SK-N-SH (cell line): ENCODE measurements around the gene DNASE1L2. TPM values are rescaled to one million over a fixed set of nuclear protein-coding genes. Genes with fewer than 3 reads are reported as not detected.
"Not testable (repeated sequence)": the region's sequence is repeated elsewhere in the genome, so short reads cannot be mapped to it uniquely, and the experiment has no call there.

ENCODE experiments used
- CTCF ChIA-PET: fragments of 300-600, 350-600 bp; formaldehyde crosslinking; extraction: SDS; loops from one replicate; lab custom pipeline; 2021; lab: Yijun Ruan, JAX
- POLR2A ChIA-PET: fragments of 350-600 bp; sonication (Branson Sonifier 250); formaldehyde crosslinking; extraction: SDS; loops from one replicate; lab custom pipeline; 2020; ENCODE audit warnings: antibody characterized with exemption, inconsistent platforms; lab: Yijun Ruan, JAX
- DNase-seq: peaks from one replicate; pipeline ENCODE4 v3.0.0; 2012
- H2AFZ ChIP-seq: fragments of 200-600 bp; sonication (generic); 2 replicates; pipeline ENCODE4 v1.8.1; 2016; ENCODE audit warnings: antibody characterized with exemption, mild to moderate bottlenecking, low read depth
- H3F3A ChIP-seq: fragments of 200-600 bp; sonication (generic); replicated peaks from 2 replicates; pipeline ENCODE3; 2016; ENCODE audit warnings: antibody characterized with exemption, mild to moderate bottlenecking; ENCODE audit not compliant: insufficient read depth
- H3K27ac ChIP-seq, 2 experiments: fragments of 200-500 bp in 1 of 2; fragments of 200-600 bp in 1 of 2; sonication (Bioruptor generic) in 1 of 2; sonication (generic), shearing (Covaris generic) in 1 of 2; 2 replicates each; pipeline versions ENCODE4 v1.5.1 to v1.6.1; 2014 to 2016; ENCODE audit warnings: low read depth in 2 of 2, inconsistent platforms in 1 of 2, low read length in 1 of 2, mild to moderate bottlenecking in 1 of 2, mixed read lengths in 1 of 2
- H3K27me3 ChIP-seq: fragments of 200-600 bp; sonication (generic), shearing (Covaris generic); 2 replicates; pipeline ENCODE4 v1.6.1; 2016; ENCODE audit warnings: mixed run types; ENCODE audit not compliant: insufficient read depth
- H3K36me3 ChIP-seq, 2 experiments: fragments of 200-500 bp in 1 of 2; fragments of 200-600 bp in 1 of 2; sonication (Bioruptor generic) in 1 of 2; sonication (generic) in 1 of 2; replicated peaks in 1 of 2; 2 replicates each; pipeline versions ENCODE3 to v1.5.1; 2014 to 2016; ENCODE audit warnings: low read length in 1 of 2, mild to moderate bottlenecking in 1 of 2; ENCODE audit not compliant: insufficient read depth in 2 of 2, control insufficient read depth in 1 of 2
- H3K4me1 ChIP-seq, 2 experiments: fragments of 200-500 bp in 1 of 2; fragments of 200-600 bp in 1 of 2; sonication (Bioruptor generic) in 1 of 2; sonication (generic), shearing (Covaris generic) in 1 of 2; 2 replicates each; pipeline versions ENCODE4 v1.5.1 to v1.6.1; 2014 to 2016; ENCODE audit warnings: low read depth in 1 of 2, low read length in 1 of 2, mixed run types in 1 of 2; ENCODE audit not compliant: insufficient read depth in 2 of 2, control insufficient read depth in 1 of 2
- H3K4me2 ChIP-seq: fragments of 200-600 bp; sonication (generic), shearing (Covaris generic); 2 replicates; pipeline ENCODE4 v1.6.1; 2017; ENCODE audit warnings: mixed run types
- H3K4me3 ChIP-seq, 2 experiments: fragments of 200-500 bp in 1 of 2; fragments of 200-600 bp in 1 of 2; sonication (Bioruptor generic) in 1 of 2; sonication (generic), shearing (Covaris generic) in 1 of 2; 2 replicates each; pipeline versions ENCODE4 v1.5.1 to v1.8.1; 2014 to 2016; ENCODE audit warnings: low read depth in 2 of 2, inconsistent platforms in 1 of 2, low read length in 1 of 2, mild to moderate bottlenecking in 1 of 2, mixed read lengths in 1 of 2, moderate library complexity in 1 of 2
- H3K79me2 ChIP-seq: fragments of 200-600 bp; sonication (generic); 2 replicates; pipeline ENCODE4 v1.8.1; 2017; ENCODE audit warnings: mild to moderate bottlenecking; ENCODE audit not compliant: insufficient read depth
- H3K9ac ChIP-seq: fragments of 200-600 bp; sonication (generic); 2 replicates; pipeline ENCODE4 v1.6.1; 2017; ENCODE audit warnings: mixed run types
- H3K9me2 ChIP-seq: fragments of 200-600 bp; sonication (generic); 2 replicates; pipeline ENCODE4 v1.6.1; 2017; ENCODE audit warnings: mixed run types
- H3K9me3 ChIP-seq: fragments of 200-600 bp; sonication (generic); 2 replicates; pipeline ENCODE4 v1.6.1; 2017; ENCODE audit warnings: mixed run types, mild to moderate bottlenecking, moderate library complexity
- H4K20me1 ChIP-seq: fragments of 200-600 bp; sonication (generic); 2 replicates; pipeline ENCODE4 v1.6.1; 2017; ENCODE audit warnings: mild to moderate bottlenecking, mixed run types; ENCODE audit not compliant: insufficient read depth
- ELF1 ChIP-seq: IDR thresholded peaks from 2 replicates; pipeline ENCODE4 v1.4.0; 2012
- EP300 ChIP-seq, 2 experiments: IDR thresholded peaks; 2 replicates each; pipeline versions ENCODE4 v1.4.0 to v1.6.1; 2012; ENCODE audit warnings: borderline replicate concordance in 1 of 2, low read depth in 1 of 2, low read length in 1 of 2
- FOXM1 ChIP-seq: IDR thresholded peaks from 2 replicates; pipeline ENCODE4 v1.4.0; 2012; ENCODE audit warnings: low read depth, mild to moderate bottlenecking
- GABPA ChIP-seq: IDR thresholded peaks from 2 replicates; pipeline ENCODE4 v1.4.0; 2012; ENCODE audit warnings: low read depth, mild to moderate bottlenecking
- IRF3 ChIP-seq: fragments of 150-350 bp; IDR thresholded peaks from 2 replicates; pipeline ENCODE4 v1.6.1; 2016; ENCODE audit warnings: mild to moderate bottlenecking, low read depth, low read length
- JUND ChIP-seq: IDR thresholded peaks from 2 replicates; pipeline ENCODE4 v1.4.0; 2012
- MAX ChIP-seq: IDR thresholded peaks from 2 replicates; pipeline ENCODE4 v1.4.0; 2012; ENCODE audit warnings: low read depth
- MEF2A ChIP-seq: IDR thresholded peaks from 2 replicates; pipeline ENCODE4 v1.4.0; 2012; ENCODE audit warnings: low read depth, borderline replicate concordance
- MXI1 ChIP-seq: IDR thresholded peaks from 2 replicates; pipeline ENCODE4 v1.6.1; 2012; ENCODE audit warnings: mild to moderate bottlenecking, low read depth, low read length, improper control_type of control experiment
- NFIC ChIP-seq: IDR thresholded peaks from 2 replicates; pipeline ENCODE4 v1.4.0; 2012; ENCODE audit warnings: borderline replicate concordance
- NRF1 ChIP-seq: IDR thresholded peaks from 2 replicates; pipeline ENCODE4 v1.6.1; 2012; ENCODE audit warnings: low read depth, mild to moderate bottlenecking, low read length
- RAD21 ChIP-seq: IDR thresholded peaks from 2 replicates; pipeline ENCODE4 v1.6.1; 2012; ENCODE audit warnings: mild to moderate bottlenecking, low read length
- RCOR1 ChIP-seq: fragments of 150-350 bp; IDR thresholded peaks from 2 replicates; pipeline ENCODE4 v1.6.1; 2017; ENCODE audit warnings: antibody characterized with exemption, low read length
- REST ChIP-seq: IDR thresholded peaks from 2 replicates; pipeline ENCODE4 v1.6.1; 2012; ENCODE audit warnings: mild to moderate bottlenecking, low read depth, low read length, moderate library complexity
- SIN3A ChIP-seq: IDR thresholded peaks from 2 replicates; pipeline ENCODE4 v1.6.1; 2012; ENCODE audit warnings: low read depth, mild to moderate bottlenecking, low read length, moderate library complexity, borderline replicate concordance
- SMC3 ChIP-seq: IDR thresholded peaks from 2 replicates; pipeline ENCODE4 v1.6.1; 2012; ENCODE audit warnings: low read depth, low read length, improper control_type of control experiment
- TAF1 ChIP-seq: IDR thresholded peaks from 2 replicates; pipeline ENCODE4 v1.6.1; 2012; ENCODE audit warnings: low read depth, mild to moderate bottlenecking, low read length, moderate library complexity, borderline replicate concordance
- TCF12 ChIP-seq: IDR thresholded peaks from 2 replicates; pipeline ENCODE4 v1.4.0; 2012
- TEAD4 ChIP-seq: IDR thresholded peaks from 2 replicates; pipeline ENCODE4 v1.4.0; 2012; ENCODE audit warnings: mild to moderate bottlenecking, borderline replicate concordance; ENCODE audit not compliant: insufficient read depth
- USF2 ChIP-seq: fragments of 150-350 bp; IDR thresholded peaks from 2 replicates; pipeline ENCODE4 v1.6.1; 2017; ENCODE audit warnings: antibody characterized with exemption, low read length, low read depth, borderline replicate concordance
- WGBS: methylation state at CpG from one replicate; pipeline ENCODE4 v1.1.6; 2017; ENCODE audit warnings: low lambda C conversion rate; 5-methylcytosine and 5-hydroxymethylcytosine counted together
- polyA plus RNA-seq, 3 experiments: library from polyadenylated mRNA; depleted of rRNA; stranded (reverse); fragments of >200 nt; gene quantifications; 2 replicates each; pipeline ENCODE4 v1.2.3, GENCODE V29; 2012

The DNASE1L2 gene
- polyA plus RNA-seq, 1 of the 3 experiments (the other 2 are of a cell fraction), result 2.5 TPM

DNA sequence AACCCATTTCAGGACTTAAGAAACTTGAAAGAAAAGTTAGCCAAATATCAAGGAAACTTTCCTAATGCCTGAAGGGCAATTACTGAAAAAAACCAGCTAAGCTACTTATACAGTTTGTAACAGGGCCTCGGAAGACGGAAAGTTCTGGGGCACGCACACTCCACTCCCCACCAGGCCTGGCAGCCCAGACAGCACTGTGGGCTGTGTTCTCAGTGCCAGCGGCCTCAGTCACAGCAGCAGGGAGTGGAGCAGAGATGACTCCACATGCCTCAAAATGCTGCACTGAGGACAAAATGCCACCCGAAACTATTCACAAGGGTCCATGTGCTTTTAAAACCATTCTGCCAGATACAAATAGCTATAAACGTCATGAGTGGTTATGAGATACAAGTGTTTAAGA lies 21.5 kb downstream of the DNASE1L2 start:
- DNase-seq, result no peak
- Histone ChIP-seq H3K9me2 (no peaks in the 10 kb centered on the region), H3K27ac (no peak overlapping the region), H3K9ac (no peak overlapping the region), H2AFZ (no peak overlapping the region), H3K4me3 (no peak overlapping the region), H3K79me2 (peaks cover 71% of the 10 kb centered on the region), H3K4me2 (no peak overlapping the region), H3F3A (peaks cover 46% of the 10 kb centered on the region), H3K27me3 (no peaks in the 10 kb centered on the region), H3K9me3 (no peaks in the 10 kb centered on the region), H4K20me1 (peaks cover 53% of the 10 kb centered on the region), H3K4me1 (no peaks in the 10 kb centered on the region), H3K36me3 (peaks cover 72 to 83% of the 10 kb centered on the region in 2 experiments)
- CTCF ChIA-PET, result interaction anchor here (1.8 to 2.0 kb wide), 2 partner anchors 53 to 63 kb away, joined by 4 to 9 read pairs; partner anchors contain the start of gene MLST8
- 90% methylated on average over 6 of the region's 6 CpGs for WGBS
- TF ChIP-seq MXI1, result no peak
- no peak for TF ChIP-seq MAX
- no peak for TF ChIP-seq USF2
- TF ChIP-seq NFIC, result no peak
- no peak for TF ChIP-seq RCOR1
- no peak for TF ChIP-seq SMC3
- TF ChIP-seq REST, result no peak
- no peak for TF ChIP-seq FOXM1
- no peak for TF ChIP-seq JUND
- no peak for TF ChIP-seq GABPA
- TF ChIP-seq TCF12, result no peak
- no peak for TF ChIP-seq NRF1
- no peak for TF ChIP-seq MEF2A
- TF ChIP-seq SIN3A, result no peak
- TF ChIP-seq IRF3, result no peak
- no peak for TF ChIP-seq RAD21
- no peak for TF ChIP-seq ELF1
- no peak for TF ChIP-seq EP300 (IDR thresholded peaks at IDR 0.05; ENCODE audit: borderline replicate concordance in 1 of 2, low read depth in 1 of 2, low read length in 1 of 2)
- TF ChIP-seq TEAD4, result no peak
- no peak for TF ChIP-seq TAF1
- POLR2A ChIA-PET, result no interaction called here

DNA sequence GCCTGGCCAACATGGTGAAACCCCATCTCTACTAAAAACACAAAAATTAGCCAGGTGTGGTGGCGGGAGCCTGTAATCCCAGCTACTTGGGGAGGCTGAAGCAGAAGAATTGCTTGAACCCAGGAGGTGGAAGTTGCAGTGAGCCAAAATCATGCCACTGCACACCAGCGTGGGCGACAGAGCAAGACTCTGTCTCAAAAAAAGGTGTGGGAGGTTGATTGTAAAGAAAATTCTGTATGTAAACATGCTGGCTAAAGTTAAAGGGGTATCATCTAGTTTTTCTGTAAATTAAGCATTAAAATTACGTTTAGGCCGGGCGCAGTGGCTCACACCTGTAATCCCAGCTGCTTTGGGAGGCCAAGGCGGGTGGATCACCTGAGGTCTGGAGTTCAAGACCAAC lies 22.3 kb downstream of the DNASE1L2 start:
- H4K20me1 ChIP-seq, result peaks cover 54% of the 10 kb centered on the region
- H3K4me1 ChIP-seq, H2AFZ ChIP-seq, H3K27ac ChIP-seq, H3K9me3 ChIP-seq, H3K4me2 ChIP-seq, H3K4me3 ChIP-seq, H3K27me3 ChIP-seq, DNase-seq, POLR2A ChIA-PET, H3K9me2 ChIP-seq, H3K9ac ChIP-seq: not testable (repeated sequence)
- peaks cover 79% of the 10 kb centered on the region for H3K79me2 ChIP-seq
- peaks cover 76 to 90% of the 10 kb centered on the region in 2 experiments for H3K36me3 ChIP-seq
- CTCF ChIA-PET, result interaction anchor here (1.0 kb wide), 1 partner anchor 53 kb away, joined by 3 read pairs; no protein-coding TSS in a partner anchor
- WGBS, result 98% methylated on average over 7 of the region's 7 CpGs
- peaks cover 38% of the 10 kb centered on the region for H3F3A ChIP-seq
